ENCODE measurements around the gene SLC6A19. TPM values are rescaled to one million over a fixed set of nuclear protein-coding genes. Genes with fewer than 3 reads are reported as not detected.

Gene SLC6A19
- total and polyA plus RNA-seq, 4 donors, result 0.17 to 4.9 (median 0.91) TPM

DNA sequence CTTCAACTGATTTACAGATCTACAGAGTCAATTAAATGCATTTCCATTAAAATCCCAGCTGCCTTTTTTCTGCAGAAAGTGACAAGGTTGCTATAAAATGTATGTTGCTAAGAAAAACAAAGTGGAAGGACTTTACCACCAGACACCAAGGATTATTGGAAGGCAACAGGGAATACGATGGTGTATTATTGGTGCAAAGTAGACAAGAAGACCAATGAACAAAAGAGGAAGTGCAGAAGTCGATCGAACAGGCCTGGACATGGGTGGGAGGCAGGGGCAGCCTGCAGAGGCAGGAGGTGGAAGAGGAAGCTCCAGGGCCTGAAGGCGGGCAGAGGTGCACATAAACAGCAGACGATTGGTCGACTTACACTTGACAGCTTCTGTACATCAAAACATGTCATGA, 10.6 kb upstream of the SLC6A19 start:
- peaks cover 0 to 2% (median under 1%) of the 10 kb centered on the region in 4 donors for H3K27me3 ChIP-seq (ENCODE audit: control insufficient read depth in 4 of 4, insufficient read depth in 4 of 4, low read length in 3 of 4)
- 62% methylated on average over 6 of the region's 6 CpGs for WGBS
- TF ChIP-seq GABPA (IDR thresholded peaks at IDR 0.05 in 1 of 2, conservative IDR thresholded peaks at IDR 0.05 in 1 of 2) (no peak), RAD21 (IDR thresholded peaks at IDR 0.05) (no peak), RXRA (IDR thresholded peaks at IDR 0.05) (no peak)

DNA sequence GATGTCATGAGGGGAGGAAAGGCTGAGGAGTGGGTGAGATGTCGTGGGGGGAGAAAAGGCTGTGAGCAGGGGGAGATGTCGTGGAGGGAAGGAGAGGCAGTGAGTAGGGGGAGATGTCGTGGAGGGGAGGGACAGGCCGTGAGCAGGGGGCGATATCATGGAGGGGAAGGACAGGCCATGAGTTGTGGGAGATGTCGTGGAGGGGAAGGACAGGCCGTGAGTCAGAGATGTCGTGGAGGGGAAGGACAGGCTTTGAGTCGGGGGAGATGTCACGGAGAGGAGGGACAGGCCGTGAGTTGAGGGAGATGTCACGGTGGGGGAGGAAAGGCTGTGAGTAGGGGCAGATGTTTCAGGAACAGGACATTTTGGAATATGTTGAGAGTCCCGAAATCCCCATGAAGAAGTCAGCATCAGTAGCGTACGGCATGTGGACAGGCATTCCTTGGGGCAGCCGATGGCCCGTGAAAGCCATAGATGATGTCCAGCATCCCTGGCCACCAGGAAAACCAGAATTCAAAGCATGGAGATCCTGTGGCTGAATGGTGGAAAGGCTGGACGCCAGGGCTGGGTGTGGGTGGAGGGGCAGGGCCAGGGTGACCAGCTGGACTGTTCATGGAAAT, 8.3 kb upstream of the SLC6A19 start:
- no peak for DNase-seq (ENCODE audit: low spot score)
- H3K9me3 ChIP-seq (ENCODE audit: control insufficient read depth in 4 of 4, low read length in 3 of 4), result no peaks in the 10 kb centered on the region
- H3K27me3 ChIP-seq (ENCODE audit: control insufficient read depth in 4 of 4, insufficient read depth in 4 of 4, low read length in 3 of 4), result peaks cover 0 to 2% (median under 1%) of the 10 kb centered on the region in 4 donors
- no peaks in the 10 kb centered on the region for H3K36me3 ChIP-seq (ENCODE audit: control insufficient read depth in 4 of 4, insufficient read depth in 3 of 4, low read depth in 1 of 4, low read length in 3 of 4)
- H3K9ac ChIP-seq (ENCODE audit: low read depth in 1 of 2, low read length in 2 of 2), result no peak overlapping the region
- no peak overlapping the region for H3K27ac ChIP-seq (ENCODE audit: low read depth in 1 of 2, low read length in 2 of 2)
- no peak overlapping the region for H3K4me3 ChIP-seq (ENCODE audit: low read depth in 1 of 3, low read length in 3 of 3)
- 91% methylated on average over 18 of the region's 18 CpGs for whole genome bisulfite sequencing
- TF ChIP-seq, protein P1, sequence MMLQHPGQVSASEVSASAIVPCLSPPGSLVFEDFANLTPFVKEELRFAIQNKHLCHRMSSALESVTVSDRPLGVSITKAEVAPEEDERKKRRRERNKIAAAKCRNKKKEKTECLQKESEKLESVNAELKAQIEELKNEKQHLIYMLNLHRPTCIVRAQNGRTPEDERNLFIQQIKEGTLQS (IDR thresholded peaks at IDR 0.05), result no peak
- TF ChIP-seq HNF4A (conservative IDR thresholded peaks at IDR 0.05) (no peak), FOXA1 (IDR thresholded peaks at IDR 0.05) (no peak), RXRA (IDR thresholded peaks at IDR 0.05) (no peak), CTCF (IDR thresholded peaks at IDR 0.05; ENCODE audit: low read depth, low read length, missing input control) (no peak), JUND (IDR thresholded peaks at IDR 0.05) (no peak), TAF1 (conservative IDR thresholded peaks at IDR 0.05) (no peak), ZBTB33 (IDR thresholded peaks at IDR 0.05) (no peak), SP1 (IDR thresholded peaks at IDR 0.05) (no peak), FOXA2 (IDR thresholded peaks at IDR 0.05) (no peak), HNF4G (IDR thresholded peaks at IDR 0.05) (no peak), GABPA (IDR thresholded peaks at IDR 0.05 in 1 of 2, conservative IDR thresholded peaks at IDR 0.05 in 1 of 2) (no peak), YY1 (IDR thresholded peaks at IDR 0.05) (no peak), NR2F2 (IDR thresholded peaks at IDR 0.05) (no peak)
- H3K4me1 ChIP-seq (ENCODE audit: control insufficient read depth in 4 of 4, insufficient read depth in 4 of 4, low read length in 3 of 4), result no peaks in the 10 kb centered on the region

More for the DNA sequence above, 10.6 kb upstream of the SLC6A19 start:
- Histone ChIP-seq H3K36me3 (ENCODE audit: control insufficient read depth in 4 of 4, insufficient read depth in 3 of 4, low read depth in 1 of 4, low read length in 3 of 4) (no peaks in the 10 kb centered on the region), H3K9ac (ENCODE audit: low read depth in 1 of 2, low read length in 2 of 2) (no peak overlapping the region), H3K4me1 (ENCODE audit: control insufficient read depth in 4 of 4, insufficient read depth in 4 of 4, low read length in 3 of 4) (peaks cover 3 to 11% (median 8%) of the 10 kb centered on the region in 4 donors), H3K9me3 (ENCODE audit: control insufficient read depth in 4 of 4, low read length in 3 of 4) (no peaks in the 10 kb centered on the region), H3K4me3 (ENCODE audit: low read depth in 1 of 3, low read length in 3 of 3) (no peak overlapping the region), H3K27ac (ENCODE audit: low read depth in 1 of 2, low read length in 2 of 2) (no peak overlapping the region)
- no peak for DNase-seq (ENCODE audit: low spot score)

DNA sequence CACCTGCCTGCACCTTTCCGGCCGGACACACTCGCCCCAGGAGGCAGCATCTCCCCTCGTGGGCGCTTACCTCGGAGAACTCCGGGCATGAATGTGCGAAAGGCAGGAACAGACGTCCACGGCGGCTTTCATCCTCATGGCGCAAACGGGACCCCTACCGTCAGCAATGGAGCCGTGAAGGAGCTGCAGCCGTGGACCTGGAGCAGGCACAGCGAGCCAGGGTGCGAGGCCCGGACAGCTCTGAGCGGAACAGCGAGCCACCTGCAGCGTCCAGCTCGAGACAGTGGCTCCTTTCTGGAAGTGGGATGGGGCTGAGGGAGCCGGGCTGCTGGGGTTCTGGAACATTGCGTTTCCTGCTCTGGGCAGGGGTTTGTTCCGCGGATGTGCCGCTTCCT, 7.8 kb upstream of the SLC6A19 start:
- Histone ChIP-seq H3K36me3 (ENCODE audit: control insufficient read depth in 4 of 4, insufficient read depth in 3 of 4, low read depth in 1 of 4, low read length in 3 of 4) (no peaks in the 10 kb centered on the region), H3K4me3 (ENCODE audit: low read depth in 1 of 3, low read length in 3 of 3) (no peak overlapping the region), H3K9me3 (ENCODE audit: control insufficient read depth in 4 of 4, low read length in 3 of 4) (no peaks in the 10 kb centered on the region), H3K27me3 (ENCODE audit: control insufficient read depth in 4 of 4, insufficient read depth in 4 of 4, low read length in 3 of 4) (peaks cover 0 to 2% (median under 1%) of the 10 kb centered on the region in 4 donors), H3K4me1 (ENCODE audit: control insufficient read depth in 4 of 4, insufficient read depth in 4 of 4, low read length in 3 of 4) (no peaks in the 10 kb centered on the region), H3K27ac (ENCODE audit: low read depth in 1 of 2, low read length in 2 of 2) (no peak overlapping the region), H3K9ac (ENCODE audit: low read depth in 1 of 2, low read length in 2 of 2) (no peak overlapping the region)
- DNase-seq (ENCODE audit: low spot score), result no peak
- no peak for TF ChIP-seq RXRA (IDR thresholded peaks at IDR 0.05)
- no peak for TF ChIP-seq TAF1 (conservative IDR thresholded peaks at IDR 0.05)
- TF ChIP-seq SP1 (IDR thresholded peaks at IDR 0.05), result no peak
- TF ChIP-seq, protein P1 (IDR thresholded peaks at IDR 0.05), result no peak
- TF ChIP-seq HNF4G (IDR thresholded peaks at IDR 0.05), result no peak
- TF ChIP-seq HNF4A (conservative IDR thresholded peaks at IDR 0.05), result no peak
- no peak for TF ChIP-seq YY1 (IDR thresholded peaks at IDR 0.05)
- no peak for TF ChIP-seq FOXA2 (IDR thresholded peaks at IDR 0.05)
- TF ChIP-seq CTCF (IDR thresholded peaks at IDR 0.05; ENCODE audit: low read depth, low read length, missing input control), result no peak
- no peak for TF ChIP-seq GABPA (IDR thresholded peaks at IDR 0.05 in 1 of 2, conservative IDR thresholded peaks at IDR 0.05 in 1 of 2)
- TF ChIP-seq ZBTB33 (IDR thresholded peaks at IDR 0.05), result no peak
- no peak for TF ChIP-seq JUND (IDR thresholded peaks at IDR 0.05)
- no peak for TF ChIP-seq EGR1 (IDR thresholded peaks at IDR 0.05; ENCODE audit: low read depth in 2 of 2)
- WGBS, result 92% methylated on average over 28 of the region's 28 CpGs
